Tibial artery (tissue), 4 donors: ENCODE measurements around the gene KDM1B.
A peak's percentile ranks its signal among the peaks of the same experiment; 100 is the strongest.

Experiments
- DNase-seq, 2 donors: peaks; one replicate each; pipeline ENCODE4 v3.0.0-alpha.2; 2019
- H3K27ac ChIP-seq, 2 donors: fragments of 200-600 bp; sonication (generic) in 1 of 2; 1 replicate in 1 of 2; 2 replicates in 1 of 2; pipeline ENCODE4 v1.5.1; 2018 to 2019; ENCODE audit warnings: mild to moderate bottlenecking in 1 of 2
- H3K27me3 ChIP-seq, 2 donors: fragments of 200-600 bp; sonication (generic) in 1 of 2; one replicate each; pipeline versions ENCODE4 v1.5.1 to v1.6.0; 2016 to 2019
- H3K36me3 ChIP-seq, 3 donors: fragments of 200-600 bp; sonication (generic) in 2 of 3; one replicate each; pipeline ENCODE4 v1.5.1; 2016 to 2019; ENCODE audit warnings: mild to moderate bottlenecking in 2 of 3
- H3K4me1 ChIP-seq, 4 donors: fragments of 200-600 bp; sonication (generic) in 2 of 4; 1 replicate in 3 of 4; 2 replicates in 1 of 4; pipeline ENCODE4 v1.5.1; 2016 to 2019
- H3K4me3 ChIP-seq, 2 donors: fragments of 200-600 bp; sonication (generic) in 1 of 2; 1 replicate in 1 of 2; 2 replicates in 1 of 2; pipeline ENCODE4 v1.5.1; 2018 to 2019; ENCODE audit warnings: mild to moderate bottlenecking in 2 of 2
- H3K9me3 ChIP-seq, 3 donors: fragments of 200-600 bp; sonication (generic) in 1 of 3; one replicate each; pipeline ENCODE4 v1.5.1; 2016 to 2019
- intact Hi-C: fragments of 100-400 bp; cut with DNase I; formaldehyde crosslinking; loops from one replicate; pipeline ENCODE4 v1.15.0; 2023; ENCODE audit warnings: low total_unique reads
- TF ChIP-seq, protein P1 (sequence below), 2 experiments: fragments of 200-600 bp in 1 of 2; fragments of 450-650 bp in 1 of 2; IDR thresholded peaks; one replicate each; pipeline ENCODE4 v1.5.1; 2017 to 2019; ENCODE audit warnings: antibody characterized with exemption in 2 of 2, mild to moderate bottlenecking in 1 of 2, moderate library complexity in 1 of 2

KDM1B gene

DNA sequence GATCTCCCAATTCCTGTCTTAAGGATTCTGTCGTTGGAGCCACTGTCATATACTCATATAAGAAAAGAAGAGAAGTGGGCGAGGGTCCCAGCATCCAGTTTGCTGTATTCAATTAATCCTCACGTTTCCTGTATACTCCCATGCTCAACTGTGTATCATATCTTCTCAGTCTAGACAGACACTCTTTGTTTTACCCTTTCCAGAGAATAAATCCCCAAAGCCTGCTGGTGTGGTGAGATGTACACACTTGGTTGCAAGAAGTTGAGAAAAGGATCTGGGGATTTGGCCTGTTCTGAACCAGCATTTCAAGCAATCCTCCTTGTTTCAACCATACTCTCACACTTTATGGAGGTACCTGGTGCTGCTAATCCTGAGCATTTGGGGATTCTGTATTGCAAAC lies 3.4 kb upstream of the KDM1B start:
- peaks cover 0 to 18% (median 6%) of the 10 kb centered on the region in 4 donors for H3K4me1 ChIP-seq
- no peak overlapping the region for H3K4me3 ChIP-seq
- no peak overlapping the region for H3K27ac ChIP-seq
- H3K36me3 ChIP-seq, result peaks cover 0 to 3% (median 0%) of the 10 kb centered on the region in 3 donors
- intact Hi-C loops, result loop anchor here (10.0 kb wide), 2 partner anchors 113 to 447 kb away; partner anchors contain the start of genes DEK and NUP153
- no peaks in the 10 kb centered on the region for H3K27me3 ChIP-seq
- no peaks in the 10 kb centered on the region for H3K9me3 ChIP-seq
- DNase-seq, result no peak
- TF ChIP-seq, protein P1, sequence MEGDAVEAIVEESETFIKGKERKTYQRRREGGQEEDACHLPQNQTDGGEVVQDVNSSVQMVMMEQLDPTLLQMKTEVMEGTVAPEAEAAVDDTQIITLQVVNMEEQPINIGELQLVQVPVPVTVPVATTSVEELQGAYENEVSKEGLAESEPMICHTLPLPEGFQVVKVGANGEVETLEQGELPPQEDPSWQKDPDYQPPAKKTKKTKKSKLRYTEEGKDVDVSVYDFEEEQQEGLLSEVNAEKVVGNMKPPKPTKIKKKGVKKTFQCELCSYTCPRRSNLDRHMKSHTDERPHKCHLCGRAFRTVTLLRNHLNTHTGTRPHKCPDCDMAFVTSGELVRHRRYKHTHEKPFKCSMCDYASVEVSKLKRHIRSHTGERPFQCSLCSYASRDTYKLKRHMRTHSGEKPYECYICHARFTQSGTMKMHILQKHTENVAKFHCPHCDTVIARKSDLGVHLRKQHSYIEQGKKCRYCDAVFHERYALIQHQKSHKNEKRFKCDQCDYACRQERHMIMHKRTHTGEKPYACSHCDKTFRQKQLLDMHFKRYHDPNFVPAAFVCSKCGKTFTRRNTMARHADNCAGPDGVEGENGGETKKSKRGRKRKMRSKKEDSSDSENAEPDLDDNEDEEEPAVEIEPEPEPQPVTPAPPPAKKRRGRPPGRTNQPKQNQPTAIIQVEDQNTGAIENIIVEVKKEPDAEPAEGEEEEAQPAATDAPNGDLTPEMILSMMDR (IDR thresholded peaks at IDR 0.05), result no peak

DNA sequence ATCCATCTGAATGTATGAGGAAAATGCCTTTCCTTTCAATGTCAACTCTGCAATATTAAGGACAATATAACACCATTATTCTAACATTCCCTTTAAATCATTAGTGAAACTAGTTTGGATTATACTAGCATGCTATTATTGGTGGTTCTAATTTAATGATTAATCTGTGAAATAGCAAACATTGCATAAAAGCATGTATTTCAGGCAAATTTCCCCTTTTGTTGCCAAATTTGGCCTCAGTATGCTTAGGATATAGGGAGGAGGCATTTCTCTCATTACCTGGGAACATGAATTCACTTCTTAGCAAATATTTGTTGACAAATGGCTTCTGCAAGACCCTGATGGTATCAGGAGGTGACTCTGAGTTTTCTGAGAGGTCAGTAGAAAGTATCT lies 1.9 kb upstream of the KDM1B start:
- peak overlapping the region in 1 of 2 donors; percentile 86 for H3K27ac ChIP-seq

DNA sequence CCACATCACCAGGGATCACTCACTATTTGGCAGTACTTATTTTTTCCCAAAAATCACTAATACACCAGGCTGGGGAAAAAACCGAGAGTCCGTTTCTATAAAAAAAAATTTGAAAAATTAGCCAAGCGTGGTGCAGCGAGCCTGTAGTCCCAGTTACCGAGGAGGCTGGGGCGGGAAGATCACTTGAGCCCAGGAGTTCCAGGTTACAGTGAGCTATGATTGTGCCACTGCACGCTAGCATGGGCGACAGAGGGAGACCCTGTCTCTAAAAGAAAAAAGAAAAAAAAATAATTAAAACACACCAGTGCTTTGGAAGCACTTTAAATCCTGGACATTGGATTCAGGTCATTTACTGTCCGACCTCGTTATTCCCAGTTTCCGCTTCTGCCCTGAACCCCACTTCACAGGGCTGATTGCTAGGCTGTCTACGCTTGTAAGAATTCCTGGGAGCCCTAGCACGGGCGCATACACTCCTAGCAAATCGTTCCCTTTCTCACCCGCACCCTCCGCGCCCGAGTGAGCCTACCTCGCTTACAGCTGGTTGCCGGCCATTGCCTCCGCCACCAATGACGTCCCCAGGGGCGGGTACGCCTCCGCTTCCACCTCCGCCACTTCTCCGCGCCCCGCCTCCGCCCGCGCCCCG lies 594 bp upstream of the KDM1B start, which contains the start of gene TPMT:
Gene TPMT (minus strand): TSS at position 571 of the 643 bp plus-strand sequence. CDS start 5,950 bp downstream, outside the sequence.
- no peaks in the 10 kb centered on the region for H3K9me3 ChIP-seq
- peaks cover 0 to 2% (median 0%) of the 10 kb centered on the region in 3 donors for H3K36me3 ChIP-seq
- H3K4me1 ChIP-seq, result peaks cover 0 to 18% (median 6%) of the 10 kb centered on the region in 4 donors
- TF ChIP-seq, protein P1 (IDR thresholded peaks at IDR 0.05), result no peak
- intact Hi-C loops, result loop anchor here (10.0 kb wide), 2 partner anchors 110 to 450 kb away; partner anchors contain the start of genes DEK and NUP153
- H3K27me3 ChIP-seq, result no peaks in the 10 kb centered on the region
- peak; percentile 38 to 70 for DNase-seq
- H3K27ac ChIP-seq, result peak within 1 kb of the TSS; percentile 80 to 86
- peak within 1 kb of the TSS; percentile 90 to 99 for H3K4me3 ChIP-seq

More for the DNA sequence above, 1.9 kb upstream of the KDM1B start:
- Histone ChIP-seq H3K36me3 (no peaks in the 10 kb centered on the region), H3K27me3 (no peaks in the 10 kb centered on the region), H3K4me1 (peaks cover 0 to 18% (median 6%) of the 10 kb centered on the region in 4 donors), H3K4me3 (no peak overlapping the region), H3K9me3 (no peaks in the 10 kb centered on the region)
- DNase-seq, result no peak
- TF ChIP-seq, protein P1 (IDR thresholded peaks at IDR 0.05), result no peak
- intact Hi-C loops, result loop anchor here (10.0 kb wide), 2 partner anchors 111 to 449 kb away; partner anchors contain the start of genes DEK and NUP153

DNA sequence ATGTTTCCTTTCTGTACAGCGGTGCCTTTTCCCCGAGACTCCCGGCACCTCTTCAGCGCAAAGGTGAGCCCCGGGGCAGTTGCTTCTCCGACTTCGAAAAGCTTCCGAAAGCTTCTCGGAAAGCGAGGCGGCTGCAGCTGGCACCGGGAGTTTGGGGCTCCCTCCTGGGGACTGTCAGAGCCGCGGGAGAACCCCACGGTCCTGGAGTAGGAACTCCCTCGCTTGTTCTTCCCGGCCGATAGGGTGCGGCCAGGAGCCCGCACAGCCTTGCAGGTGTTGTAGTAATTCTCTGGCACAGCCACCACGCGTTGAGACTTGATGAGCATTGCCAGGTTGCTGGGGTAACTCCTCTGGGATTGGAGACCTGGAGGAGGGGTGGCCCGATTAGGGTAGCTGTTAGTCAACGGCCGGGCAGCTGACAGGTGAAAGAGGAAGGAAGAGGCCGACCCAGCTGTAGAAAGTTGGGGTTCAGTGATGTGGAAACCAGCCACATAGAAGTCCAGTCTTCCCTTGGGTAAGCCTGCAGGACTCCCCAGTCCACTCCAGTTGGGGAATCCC lies 721 bp downstream of the KDM1B start:
- peak overlapping the region; percentile 90 to 99 for H3K4me3 ChIP-seq
- intact Hi-C loops, result loop anchor here (10.0 kb wide), 2 partner anchors 109 to 451 kb away; partner anchors contain the start of genes DEK and NUP153
- peaks cover 0 to 18% (median 6%) of the 10 kb centered on the region in 4 donors for H3K4me1 ChIP-seq
- H3K36me3 ChIP-seq, result peaks cover 7 to 14% (median 8%) of the 10 kb centered on the region in 3 donors
- TF ChIP-seq, protein P1 (IDR thresholded peaks at IDR 0.05), result no peak
- DNase-seq, result peak; percentile 41 to 74
- H3K27me3 ChIP-seq, result no peaks in the 10 kb centered on the region
- H3K9me3 ChIP-seq, result no peaks in the 10 kb centered on the region
- peak overlapping the region; percentile 70 to 79 for H3K27ac ChIP-seq

DNA sequence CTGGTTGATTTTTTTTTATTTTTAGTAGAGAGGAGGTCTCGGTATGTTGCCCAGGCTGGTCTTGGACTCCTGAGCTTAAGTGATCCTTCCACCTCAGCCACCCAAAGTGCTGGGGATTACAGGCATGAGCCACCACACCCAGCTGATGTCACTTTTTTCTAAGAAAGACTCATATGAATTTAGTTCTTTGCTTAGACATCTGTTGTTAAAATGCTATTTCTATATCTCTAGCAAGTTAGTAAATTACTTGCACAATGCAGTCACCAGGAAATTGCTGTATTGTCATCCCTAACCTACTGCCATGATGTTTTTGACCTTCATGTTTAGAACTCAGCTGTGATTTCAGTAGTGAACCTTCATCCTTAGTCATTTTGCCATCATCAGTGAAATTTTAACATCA lies 5.7 kb downstream of the KDM1B start:
- DNase-seq, result no peak
- H3K36me3 ChIP-seq, result peaks cover 29 to 54% (median 37%) of the 10 kb centered on the region in 3 donors
- TF ChIP-seq, protein P1 (IDR thresholded peaks at IDR 0.05), result no peak
- intact Hi-C loops, result no loop called here
- no peaks in the 10 kb centered on the region for H3K27me3 ChIP-seq
- H3K9me3 ChIP-seq, result no peaks in the 10 kb centered on the region
- H3K27ac ChIP-seq, result no peak overlapping the region
- H3K4me3 ChIP-seq, result no peak overlapping the region
- peaks cover 0 to 7% (median 5%) of the 10 kb centered on the region in 4 donors for H3K4me1 ChIP-seq
